Measurements from ENCODE around the gene TRERF1.

Gene TRERF1

GRCh38 chr6:42295181-42295580 lies 156.5 kb downstream of the TRERF1 start:
- H3K4me3 ChIP-seq (ENCODE audit: low read depth, low read length) = no peak overlapping the region

GRCh38 chr6:42294759-42295158 lies 157.0 kb downstream of the TRERF1 start:
- DNase-seq (ENCODE audit: low read depth) = no peak
- H3K4me3 ChIP-seq (ENCODE audit: low read depth, low read length) = no peak overlapping the region

More at GRCh38 chr6:42295181-42295580, 156.5 kb downstream of the TRERF1 start:
- DNase-seq (ENCODE audit: low read depth) = no peak

- no peak for DNase-seq (ENCODE audit: low read depth)
- H3K4me3 ChIP-seq (ENCODE audit: low read depth, low read length) = no peak overlapping the region
These were observed 158.2 kb downstream of the TRERF1 start for GRCh38 chr6:42293386-42293977.

DNA sequence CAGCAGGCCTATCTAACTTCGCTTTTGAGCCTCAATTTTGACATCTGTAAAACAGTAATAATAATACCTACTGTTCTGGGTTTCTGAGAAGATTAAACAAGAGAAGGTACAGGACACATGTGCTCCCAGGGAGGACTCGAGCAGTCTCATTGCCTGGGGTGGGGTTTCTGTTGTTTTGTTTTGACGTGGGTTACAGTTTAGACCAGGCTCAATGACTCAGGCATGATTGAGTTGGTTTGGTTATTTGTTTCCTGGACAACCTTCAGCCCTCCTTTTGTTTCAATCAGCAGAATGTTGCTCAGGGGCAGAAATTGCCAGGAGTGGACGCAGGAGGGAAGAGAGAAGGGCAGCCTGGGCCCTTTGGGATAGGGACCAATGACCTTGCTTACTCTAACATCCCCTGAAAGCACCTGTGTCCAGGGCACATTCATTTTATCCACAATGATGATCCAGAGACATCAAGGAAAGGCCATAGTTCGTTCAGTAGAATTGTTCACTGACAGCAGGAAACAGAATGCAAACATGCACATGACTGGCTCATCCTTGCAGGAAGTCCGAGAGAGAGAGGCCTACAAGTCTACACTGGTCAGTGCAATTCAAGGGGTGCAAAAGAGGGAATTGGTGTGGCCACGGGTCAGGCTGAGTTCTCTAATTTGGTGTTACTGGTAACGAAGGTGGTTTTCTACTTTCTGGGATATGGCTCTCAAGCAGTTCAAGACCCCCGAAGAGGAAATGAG lies 159.6 kb downstream of the TRERF1 start:
- no peak for DNase-seq (ENCODE audit: low read depth)

DNA sequence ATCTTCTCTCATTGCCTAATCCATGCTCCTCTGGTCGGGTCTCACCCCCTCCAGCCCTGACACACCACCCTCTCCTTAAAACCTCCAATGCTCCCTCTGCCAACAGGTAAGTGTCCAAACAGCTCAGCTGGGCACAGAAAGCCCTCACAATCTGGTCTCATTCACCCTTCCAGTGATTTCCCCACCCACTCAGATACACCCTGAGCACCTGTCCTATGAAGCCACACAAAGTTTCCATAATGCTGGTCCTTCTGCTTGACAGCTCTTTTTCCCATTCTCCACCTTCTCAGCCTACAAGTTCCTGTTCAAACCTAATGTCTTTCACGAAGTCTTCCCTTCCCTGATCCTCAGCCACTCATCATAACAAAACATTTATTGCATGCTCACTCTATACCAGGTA lies 164.0 kb downstream of the TRERF1 start:
- DNase-seq (ENCODE audit: low read depth) = no peak

More for the DNA sequence above, 159.6 kb downstream of the TRERF1 start:
- H3K4me3 ChIP-seq (ENCODE audit: low read depth, low read length) = no peak overlapping the region

GRCh38 chr6:42281570-42281969 lies 170.2 kb downstream of the TRERF1 start:
- no peak for DNase-seq (ENCODE audit: low read depth)

More for the DNA sequence above, 164.0 kb downstream of the TRERF1 start:
- no peak overlapping the region for H3K4me3 ChIP-seq (ENCODE audit: low read depth, low read length)

DNA sequence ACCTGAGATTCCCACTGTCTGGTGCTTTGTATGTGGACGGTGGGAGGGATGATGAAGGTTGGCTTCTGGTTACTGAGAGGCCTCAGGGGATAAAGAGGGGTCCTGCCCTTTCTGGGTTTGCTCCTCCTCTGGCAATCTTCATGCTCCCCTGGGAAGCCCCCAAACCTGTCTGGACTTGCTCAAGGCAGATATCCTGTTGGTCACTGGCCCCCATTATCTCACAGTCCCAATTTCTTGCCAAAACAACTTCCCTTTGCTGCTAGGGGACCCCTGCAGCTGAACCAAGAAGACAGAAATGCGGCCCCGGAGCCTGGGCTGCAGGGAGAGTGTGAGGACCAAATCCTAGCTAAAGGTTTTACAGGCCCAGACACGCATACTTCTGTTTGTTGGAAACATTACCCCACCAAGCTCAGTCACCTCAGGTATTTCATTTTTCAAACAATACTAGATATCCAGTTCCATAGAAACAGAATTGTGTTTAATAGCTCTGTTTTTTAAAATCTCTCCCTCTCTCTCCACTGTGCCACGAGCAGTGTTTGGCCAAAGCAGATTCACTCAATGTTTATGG lies 170.7 kb downstream of the TRERF1 start:
- no peak for DNase-seq (ENCODE audit: low read depth)

More at GRCh38 chr6:42281570-42281969, 170.2 kb downstream of the TRERF1 start:
- H3K4me3 ChIP-seq (ENCODE audit: low read depth, low read length) = no peak overlapping the region

DNA sequence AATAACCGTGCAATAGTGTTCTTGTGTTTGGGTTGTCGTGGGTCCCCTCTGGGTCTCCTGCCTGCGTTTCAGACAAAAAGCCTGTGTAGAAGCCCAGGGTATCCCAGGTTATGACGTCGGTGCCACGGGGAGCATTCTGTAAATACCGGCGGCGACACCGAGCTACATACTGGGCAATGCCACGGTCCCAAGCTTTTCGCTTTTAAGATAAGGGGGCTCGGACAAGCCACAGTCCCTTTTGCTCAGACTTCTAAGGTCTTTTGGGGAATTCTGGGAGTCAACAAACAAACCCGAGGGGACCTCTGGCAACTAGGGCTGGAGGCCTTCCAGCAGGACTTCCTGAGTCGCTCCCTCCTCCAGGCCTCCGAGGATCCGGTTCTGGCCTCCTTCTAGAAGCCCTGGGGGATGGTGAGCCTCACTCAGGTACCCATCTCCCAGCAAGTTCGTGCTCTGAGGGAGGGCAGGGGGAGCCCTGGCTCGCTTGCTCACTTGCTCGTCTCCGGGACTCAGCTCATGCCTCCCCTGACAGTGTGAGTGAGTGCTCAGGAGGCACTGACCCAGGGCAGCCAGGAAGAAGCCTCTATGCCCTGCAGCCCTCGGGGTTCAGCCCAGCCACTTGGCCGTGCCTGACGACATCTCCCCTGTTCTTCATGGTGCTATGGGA lies 171.6 kb downstream of the TRERF1 start:
- no peak overlapping the region for H3K4me3 ChIP-seq (ENCODE audit: low read depth, low read length)
- DNase-seq (ENCODE audit: low read depth) = no peak

More for the DNA sequence above, 170.7 kb downstream of the TRERF1 start:
- H3K4me3 ChIP-seq (ENCODE audit: low read depth, low read length) = no peak overlapping the region

DNA sequence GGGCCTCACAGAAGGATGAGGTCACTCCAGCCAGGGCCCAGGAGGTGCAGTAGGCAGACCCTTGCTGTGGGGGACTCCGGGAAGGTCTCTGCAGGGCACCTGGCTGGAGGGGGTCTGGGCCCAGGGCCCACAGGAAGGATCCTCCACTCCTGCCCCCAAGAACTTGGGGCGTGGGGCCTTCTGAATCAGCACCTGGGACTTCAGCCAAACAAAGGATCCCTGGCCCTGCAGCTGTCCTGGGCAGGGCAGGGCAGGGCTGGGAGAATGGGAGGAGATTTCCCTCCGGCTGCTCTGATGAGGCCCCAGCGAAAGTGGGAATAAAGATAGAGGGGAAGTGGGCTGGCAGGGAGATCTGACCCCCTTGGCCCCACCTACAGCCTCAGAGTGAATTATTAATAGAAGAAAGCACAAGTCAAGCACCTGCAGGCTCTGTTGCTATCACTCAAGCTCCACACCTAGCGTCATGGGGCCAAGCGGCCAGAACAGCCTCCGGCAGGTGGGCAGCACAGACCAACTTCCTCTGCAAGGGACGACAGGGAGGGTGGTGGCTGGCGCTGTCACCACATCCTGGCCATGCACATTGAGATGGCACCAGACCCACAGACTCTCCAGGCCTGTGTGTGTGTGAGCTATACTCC lies 172.5 kb downstream of the TRERF1 start:
- H3K4me3 ChIP-seq (ENCODE audit: low read depth, low read length) = no peak overlapping the region
- peak; percentile 26 for DNase-seq (ENCODE audit: low read depth)

DNA sequence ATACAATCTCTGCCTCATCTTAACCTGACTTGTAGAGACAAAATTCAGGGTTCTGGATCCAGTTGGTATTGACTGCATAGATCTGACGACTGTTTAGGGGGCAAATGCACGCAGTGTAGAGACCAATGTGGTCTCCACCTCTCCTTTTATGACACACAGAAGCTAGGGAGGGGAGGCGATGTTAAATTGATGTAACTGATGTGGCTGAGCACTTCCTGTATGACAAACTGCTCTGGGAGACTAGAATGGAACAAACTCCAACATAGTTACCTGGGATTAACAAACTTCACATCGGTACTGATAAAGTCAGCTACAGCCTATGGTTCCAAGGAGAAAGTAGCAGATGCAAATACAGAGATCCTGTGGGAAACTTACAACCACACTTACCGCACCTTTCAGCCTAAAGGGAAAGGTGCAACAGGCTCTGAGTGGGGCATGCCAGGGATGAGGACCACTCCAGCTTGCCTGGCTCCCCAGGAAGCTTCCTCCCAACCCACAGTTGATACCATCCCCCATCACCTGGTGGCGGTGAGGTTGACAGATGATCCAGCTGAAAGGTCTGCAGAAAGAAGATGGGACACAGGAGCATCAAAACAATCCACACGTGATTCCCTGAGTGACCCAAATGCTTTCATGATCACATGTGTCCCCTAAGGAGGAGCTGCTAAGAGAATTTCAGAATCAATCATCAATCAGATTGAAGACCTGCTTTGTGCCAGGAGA lies 173.4 kb downstream of the TRERF1 start:
- no peak for DNase-seq (ENCODE audit: low read depth)
- H3K4me3 ChIP-seq (ENCODE audit: low read depth, low read length) = no peak overlapping the region

- peak; percentile 45 for DNase-seq (ENCODE audit: low read depth)
- H3K4me3 ChIP-seq (ENCODE audit: low read depth, low read length) = no peak overlapping the region
These were observed 175.5 kb downstream of the TRERF1 start for GRCh38 chr6:42276034-42276890.

DNA sequence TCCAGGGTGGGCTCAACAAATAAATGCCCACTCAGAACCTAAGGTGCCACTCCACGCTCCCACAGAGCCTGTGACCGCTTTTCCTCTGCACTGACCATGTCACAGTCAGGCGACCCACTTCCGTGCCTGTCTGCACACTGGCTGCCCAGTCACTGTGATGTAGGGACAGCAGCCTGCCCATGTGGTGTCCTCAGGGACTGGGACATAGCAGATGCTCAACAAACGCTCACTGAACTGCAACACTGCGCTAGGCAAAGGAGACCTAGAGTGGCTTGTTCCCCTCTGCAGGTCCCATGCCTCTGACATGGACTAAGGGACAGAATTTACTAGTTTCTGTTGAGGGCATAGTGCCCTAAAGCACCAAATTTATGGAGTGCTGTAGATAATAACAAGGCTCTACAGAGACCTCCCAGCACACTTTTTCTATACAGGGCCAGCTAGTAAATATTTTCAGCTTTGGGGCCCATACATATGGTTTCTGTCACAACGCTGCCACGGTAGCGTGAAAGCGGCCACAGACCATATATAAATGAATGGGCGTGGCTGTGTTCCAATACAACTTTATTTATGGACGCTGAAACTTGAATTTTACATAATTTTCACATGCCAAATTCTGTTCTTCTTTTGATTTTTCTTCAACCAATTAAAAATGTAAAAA lies 176.2 kb downstream of the TRERF1 start:
- DNase-seq (ENCODE audit: low read depth) = no peak

DNA sequence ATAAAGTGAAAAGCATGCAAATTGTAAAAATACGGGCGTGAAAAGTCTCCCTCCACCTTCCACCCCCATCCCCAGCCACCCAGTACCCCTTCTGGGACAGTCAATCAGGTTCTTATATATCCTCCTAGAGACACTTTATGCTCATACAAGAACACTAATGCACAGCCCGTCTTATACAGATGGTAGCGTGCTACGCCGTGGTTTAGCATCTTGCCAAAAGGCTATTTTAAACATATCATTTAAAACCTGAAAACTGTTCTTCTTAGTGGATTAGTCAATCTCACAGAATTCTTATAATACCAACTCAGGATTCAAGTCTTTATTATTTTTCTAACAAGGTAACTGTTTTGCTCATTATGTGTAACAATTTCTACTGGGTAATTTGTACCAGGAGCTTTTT lies 176.8 kb downstream of the TRERF1 start:
- DNase-seq (ENCODE audit: low read depth) = no peak
- no peak overlapping the region for H3K4me3 ChIP-seq (ENCODE audit: low read depth, low read length)

More for the DNA sequence above, 176.2 kb downstream of the TRERF1 start:
- no peak overlapping the region for H3K4me3 ChIP-seq (ENCODE audit: low read depth, low read length)

DNA sequence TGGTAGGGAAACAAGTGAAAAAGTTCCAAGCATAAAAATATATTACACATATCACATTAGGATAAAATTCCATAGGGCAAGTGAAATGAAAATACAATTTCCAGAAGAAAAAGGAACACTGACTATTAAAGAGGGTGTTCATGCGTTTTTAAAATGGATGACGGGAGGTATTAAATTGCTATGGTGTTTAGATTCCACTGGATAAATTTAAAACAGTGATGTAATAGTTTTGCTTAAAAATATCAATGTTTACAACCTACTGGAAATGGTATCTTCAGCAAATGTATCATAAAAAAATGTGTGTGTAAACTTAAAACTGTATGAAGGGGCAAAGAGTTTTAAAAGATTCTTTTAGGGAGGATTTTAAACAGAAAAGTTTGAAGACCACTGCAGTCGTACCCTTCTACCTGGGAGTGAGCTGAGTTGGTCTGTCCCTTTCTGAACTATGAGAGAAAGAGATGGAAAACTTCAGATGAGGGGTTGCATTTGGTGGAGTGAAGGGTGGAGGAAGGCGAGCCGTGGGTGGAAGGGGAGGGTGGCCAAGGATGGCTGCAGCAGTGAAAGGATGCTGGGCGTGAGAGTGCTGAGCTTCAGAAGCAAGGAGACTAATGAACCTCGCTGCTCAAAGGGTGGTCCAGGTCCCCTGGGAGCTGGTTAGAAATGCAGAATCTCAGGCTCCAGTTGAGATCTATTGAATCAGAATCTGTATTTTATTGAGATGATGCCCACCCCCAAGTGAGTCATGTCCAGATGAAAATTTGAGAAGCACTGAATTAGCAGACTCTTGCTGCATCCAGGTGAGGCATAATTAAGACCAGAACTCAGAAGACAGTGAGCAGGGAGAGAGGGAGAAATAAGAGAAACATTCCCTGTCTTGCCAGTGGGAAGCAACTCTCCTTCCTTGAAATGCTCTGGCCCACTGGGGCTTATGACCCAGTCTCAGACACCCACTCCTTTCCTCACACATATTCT lies 179.6 kb downstream of the TRERF1 start:
- no peak overlapping the region for H3K4me3 ChIP-seq (ENCODE audit: low read depth, low read length)
- no peak for DNase-seq (ENCODE audit: low read depth)

- no peak overlapping the region for H3K4me3 ChIP-seq (ENCODE audit: low read depth, low read length)
- no peak for DNase-seq (ENCODE audit: low read depth)
These were observed 181.7 kb downstream of the TRERF1 start for GRCh38 chr6:42269974-42270510.

GRCh38 chr6:42269553-42269952 lies 182.2 kb downstream of the TRERF1 start:
- DNase-seq (ENCODE audit: low read depth) = no peak
- H3K4me3 ChIP-seq (ENCODE audit: low read depth, low read length) = no peak overlapping the region
